ENCODE results near the gene PLEKHB2. TPM values are rescaled to one million over a fixed set of nuclear protein-coding genes. Genes with fewer than 3 reads are reported as not detected.

The PLEKHB2 gene
- total RNA-seq, 1 experiment from 2014 or later, result 65.6 TPM

DNA sequence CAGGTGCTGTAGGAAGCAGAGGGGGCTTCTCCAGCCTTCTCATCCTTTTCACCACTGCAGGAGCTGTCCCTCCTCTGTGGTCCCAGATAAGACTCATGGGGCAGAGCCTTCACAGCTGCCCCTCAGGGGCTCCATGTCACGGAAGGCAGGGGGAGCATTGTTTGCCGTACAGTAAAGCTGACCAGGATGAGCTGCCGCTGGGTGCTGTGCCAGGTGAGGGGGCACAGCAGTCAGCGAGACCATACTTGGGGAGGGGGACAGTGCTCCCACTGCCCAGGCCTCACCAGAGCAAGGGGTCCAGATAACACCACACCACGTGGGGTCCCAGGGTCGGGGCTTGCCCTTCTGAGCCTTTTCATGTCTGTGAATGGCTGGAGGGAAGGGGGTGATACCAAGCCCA lies 46.3 kb downstream of the PLEKHB2 start:
- H3K27ac Mint-ChIP-seq, result no peak overlapping the region
- POLR2A ChIA-PET, result no interaction called here
- H3K9me3 Mint-ChIP-seq, result no peaks in the 10 kb centered on the region

DNA sequence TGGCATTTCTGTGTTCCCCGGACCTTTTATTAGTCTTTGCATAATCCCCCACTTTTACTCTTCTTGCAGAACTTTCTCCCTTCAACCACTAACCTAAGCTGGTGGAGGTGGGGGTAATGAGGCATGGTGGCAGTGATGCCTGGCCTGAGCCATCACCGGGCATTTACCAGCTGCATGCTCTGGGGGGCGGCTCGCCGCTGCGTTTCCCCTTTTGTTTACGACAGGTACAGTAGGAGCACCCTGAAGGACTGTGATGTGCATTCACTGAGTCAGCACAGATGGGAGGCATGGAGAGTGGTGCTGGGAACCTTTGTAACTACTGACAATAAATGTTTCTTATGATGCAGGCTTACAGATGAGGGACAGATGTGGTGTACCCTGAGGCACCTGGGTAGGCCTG lies 46.9 kb downstream of the PLEKHB2 start:
- Mint-ChIP-seq H3K4me3 (no peak overlapping the region), H3K4me1 (peaks cover 7% of the 10 kb centered on the region), H3K27ac (peak overlapping the region; percentile 57; the same call in 1 of the 2 replicates), H3K9me3 (no peaks in the 10 kb centered on the region), H3K36me3 (peaks cover 19% of the 10 kb centered on the region), H3K27me3 (ENCODE audit: low read depth) (no peaks in the 10 kb centered on the region)
- TF ChIP-seq ZNF423 (CRISPR knock-in tag; IDR thresholded peaks at IDR 0.05), result no peak
- TF ChIP-seq ZNF121 (CRISPR knock-in tag; IDR thresholded peaks at IDR 0.05), result no peak
- TF ChIP-seq, protein P1, sequence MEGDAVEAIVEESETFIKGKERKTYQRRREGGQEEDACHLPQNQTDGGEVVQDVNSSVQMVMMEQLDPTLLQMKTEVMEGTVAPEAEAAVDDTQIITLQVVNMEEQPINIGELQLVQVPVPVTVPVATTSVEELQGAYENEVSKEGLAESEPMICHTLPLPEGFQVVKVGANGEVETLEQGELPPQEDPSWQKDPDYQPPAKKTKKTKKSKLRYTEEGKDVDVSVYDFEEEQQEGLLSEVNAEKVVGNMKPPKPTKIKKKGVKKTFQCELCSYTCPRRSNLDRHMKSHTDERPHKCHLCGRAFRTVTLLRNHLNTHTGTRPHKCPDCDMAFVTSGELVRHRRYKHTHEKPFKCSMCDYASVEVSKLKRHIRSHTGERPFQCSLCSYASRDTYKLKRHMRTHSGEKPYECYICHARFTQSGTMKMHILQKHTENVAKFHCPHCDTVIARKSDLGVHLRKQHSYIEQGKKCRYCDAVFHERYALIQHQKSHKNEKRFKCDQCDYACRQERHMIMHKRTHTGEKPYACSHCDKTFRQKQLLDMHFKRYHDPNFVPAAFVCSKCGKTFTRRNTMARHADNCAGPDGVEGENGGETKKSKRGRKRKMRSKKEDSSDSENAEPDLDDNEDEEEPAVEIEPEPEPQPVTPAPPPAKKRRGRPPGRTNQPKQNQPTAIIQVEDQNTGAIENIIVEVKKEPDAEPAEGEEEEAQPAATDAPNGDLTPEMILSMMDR (IDR thresholded peaks at IDR 0.05), result 0 out of 2 replicates have a peak, but pooled peaks have one; percentile 15
- TF ChIP-seq, protein P2, sequence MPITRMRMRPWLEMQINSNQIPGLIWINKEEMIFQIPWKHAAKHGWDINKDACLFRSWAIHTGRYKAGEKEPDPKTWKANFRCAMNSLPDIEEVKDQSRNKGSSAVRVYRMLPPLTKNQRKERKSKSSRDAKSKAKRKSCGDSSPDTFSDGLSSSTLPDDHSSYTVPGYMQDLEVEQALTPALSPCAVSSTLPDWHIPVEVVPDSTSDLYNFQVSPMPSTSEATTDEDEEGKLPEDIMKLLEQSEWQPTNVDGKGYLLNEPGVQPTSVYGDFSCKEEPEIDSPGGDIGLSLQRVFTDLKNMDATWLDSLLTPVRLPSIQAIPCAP (CRISPR knock-in tag; IDR thresholded peaks at IDR 0.05), result no peak
- POLR2A ChIA-PET, result no interaction called here
- CTCF ChIA-PET, result interaction anchor here (0.6 to 3.4 kb wide), 7 partner anchors 47 to 521 kb away, joined by 3 to 27 read pairs (median 5); partner anchors contain the start of gene PLEKHB2
- ATAC-seq (peak; percentile 42), DNase-seq (ENCODE audit: low spot score) (no peak)

More for the DNA sequence above, 46.3 kb downstream of the PLEKHB2 start:
- no peak for DNase-seq (ENCODE audit: low spot score)
- ATAC-seq, result no peak
- CTCF ChIA-PET, result interaction anchor here (0.6 to 3.4 kb wide), 4 partner anchors 47 to 243 kb away, joined by 3 to 21 read pairs (median 4); partner anchors contain the start of gene PLEKHB2
- H3K27me3 Mint-ChIP-seq (ENCODE audit: low read depth), result no peaks in the 10 kb centered on the region
- H3K4me1 Mint-ChIP-seq, result peaks cover 7% of the 10 kb centered on the region
- H3K4me3 Mint-ChIP-seq, result no peak overlapping the region
- peaks cover 21% of the 10 kb centered on the region for H3K36me3 Mint-ChIP-seq
- TF ChIP-seq FOXK1 (CRISPR knock-in tag; IDR thresholded peaks at IDR 0.05) (no peak), ZBTB21 (CRISPR knock-in tag; IDR thresholded peaks at IDR 0.05; ENCODE audit: borderline replicate concordance) (no peak)
- TF ChIP-seq, protein P3, sequence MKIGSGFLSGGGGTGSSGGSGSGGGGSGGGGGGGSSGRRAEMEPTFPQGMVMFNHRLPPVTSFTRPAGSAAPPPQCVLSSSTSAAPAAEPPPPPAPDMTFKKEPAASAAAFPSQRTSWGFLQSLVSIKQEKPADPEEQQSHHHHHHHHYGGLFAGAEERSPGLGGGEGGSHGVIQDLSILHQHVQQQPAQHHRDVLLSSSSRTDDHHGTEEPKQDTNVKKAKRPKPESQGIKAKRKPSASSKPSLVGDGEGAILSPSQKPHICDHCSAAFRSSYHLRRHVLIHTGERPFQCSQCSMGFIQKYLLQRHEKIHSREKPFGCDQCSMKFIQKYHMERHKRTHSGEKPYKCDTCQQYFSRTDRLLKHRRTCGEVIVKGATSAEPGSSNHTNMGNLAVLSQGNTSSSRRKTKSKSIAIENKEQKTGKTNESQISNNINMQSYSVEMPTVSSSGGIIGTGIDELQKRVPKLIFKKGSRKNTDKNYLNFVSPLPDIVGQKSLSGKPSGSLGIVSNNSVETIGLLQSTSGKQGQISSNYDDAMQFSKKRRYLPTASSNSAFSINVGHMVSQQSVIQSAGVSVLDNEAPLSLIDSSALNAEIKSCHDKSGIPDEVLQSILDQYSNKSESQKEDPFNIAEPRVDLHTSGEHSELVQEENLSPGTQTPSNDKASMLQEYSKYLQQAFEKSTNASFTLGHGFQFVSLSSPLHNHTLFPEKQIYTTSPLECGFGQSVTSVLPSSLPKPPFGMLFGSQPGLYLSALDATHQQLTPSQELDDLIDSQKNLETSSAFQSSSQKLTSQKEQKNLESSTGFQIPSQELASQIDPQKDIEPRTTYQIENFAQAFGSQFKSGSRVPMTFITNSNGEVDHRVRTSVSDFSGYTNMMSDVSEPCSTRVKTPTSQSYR (CRISPR knock-in tag; IDR thresholded peaks at IDR 0.05), result no peak
- TF ChIP-seq, protein P4, sequence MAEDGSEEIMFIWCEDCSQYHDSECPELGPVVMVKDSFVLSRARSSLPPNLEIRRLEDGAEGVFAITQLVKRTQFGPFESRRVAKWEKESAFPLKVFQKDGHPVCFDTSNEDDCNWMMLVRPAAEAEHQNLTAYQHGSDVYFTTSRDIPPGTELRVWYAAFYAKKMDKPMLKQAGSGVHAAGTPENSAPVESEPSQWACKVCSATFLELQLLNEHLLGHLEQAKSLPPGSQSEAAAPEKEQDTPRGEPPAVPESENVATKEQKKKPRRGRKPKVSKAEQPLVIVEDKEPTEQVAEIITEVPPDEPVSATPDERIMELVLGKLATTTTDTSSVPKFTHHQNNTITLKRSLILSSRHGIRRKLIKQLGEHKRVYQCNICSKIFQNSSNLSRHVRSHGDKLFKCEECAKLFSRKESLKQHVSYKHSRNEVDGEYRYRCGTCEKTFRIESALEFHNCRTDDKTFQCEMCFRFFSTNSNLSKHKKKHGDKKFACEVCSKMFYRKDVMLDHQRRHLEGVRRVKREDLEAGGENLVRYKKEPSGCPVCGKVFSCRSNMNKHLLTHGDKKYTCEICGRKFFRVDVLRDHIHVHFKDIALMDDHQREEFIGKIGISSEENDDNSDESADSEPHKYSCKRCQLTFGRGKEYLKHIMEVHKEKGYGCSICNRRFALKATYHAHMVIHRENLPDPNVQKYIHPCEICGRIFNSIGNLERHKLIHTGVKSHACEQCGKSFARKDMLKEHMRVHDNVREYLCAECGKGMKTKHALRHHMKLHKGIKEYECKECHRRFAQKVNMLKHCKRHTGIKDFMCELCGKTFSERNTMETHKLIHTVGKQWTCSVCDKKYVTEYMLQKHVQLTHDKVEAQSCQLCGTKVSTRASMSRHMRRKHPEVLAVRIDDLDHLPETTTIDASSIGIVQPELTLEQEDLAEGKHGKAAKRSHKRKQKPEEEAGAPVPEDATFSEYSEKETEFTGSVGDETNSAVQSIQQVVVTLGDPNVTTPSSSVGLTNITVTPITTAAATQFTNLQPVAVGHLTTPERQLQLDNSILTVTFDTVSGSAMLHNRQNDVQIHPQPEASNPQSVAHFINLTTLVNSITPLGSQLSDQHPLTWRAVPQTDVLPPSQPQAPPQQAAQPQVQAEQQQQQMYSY (CRISPR knock-in tag; IDR thresholded peaks at IDR 0.05), result no peak

DNA sequence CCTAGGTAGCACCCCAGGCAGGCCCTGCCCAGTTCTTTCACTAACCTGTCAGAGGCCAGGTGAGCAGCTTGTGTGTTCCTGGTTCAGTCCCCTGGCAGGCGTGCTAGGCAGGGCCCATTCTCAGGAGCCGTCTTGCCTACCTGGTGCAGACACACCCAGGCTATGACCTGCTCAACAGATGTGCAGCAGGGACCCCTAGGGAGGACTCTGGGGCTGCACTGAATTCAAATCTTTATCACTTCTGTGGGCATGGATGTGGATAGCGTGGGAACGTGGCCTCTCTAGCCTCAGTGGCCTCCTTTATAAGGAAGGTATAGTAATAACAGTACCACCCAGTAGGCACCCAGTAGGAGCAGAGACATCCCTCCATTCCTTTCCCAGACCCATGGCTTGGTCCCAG lies 48.4 kb downstream of the PLEKHB2 start:
- Mint-ChIP-seq H3K36me3 (peaks cover 15% of the 10 kb centered on the region), H3K9me3 (no peaks in the 10 kb centered on the region), H3K27ac (no peak overlapping the region)
- TF ChIP-seq FOXJ3 (CRISPR knock-in tag; IDR thresholded peaks at IDR 0.05; ENCODE audit: borderline replicate concordance), result no peak
- TF ChIP-seq TEAD1 (CRISPR knock-in tag; IDR thresholded peaks at IDR 0.05), result no peak
- TF ChIP-seq GRHL2 (CRISPR knock-in tag; IDR thresholded peaks at IDR 0.05; ENCODE audit: insufficient replicate concordance, severe bottlenecking), result no peak
- TF ChIP-seq, protein P2 (CRISPR knock-in tag; IDR thresholded peaks at IDR 0.05), result no peak
- TF ChIP-seq CREM (CRISPR knock-in tag; IDR thresholded peaks at IDR 0.05), result no peak
- TF ChIP-seq KAT7 (CRISPR knock-in tag; IDR thresholded peaks at IDR 0.05; ENCODE audit: borderline replicate concordance), result no peak
- no peak for TF ChIP-seq SMAD3 (CRISPR knock-in tag; IDR thresholded peaks at IDR 0.05; ENCODE audit: borderline replicate concordance)
- TF ChIP-seq JAZF1 (CRISPR knock-in tag; IDR thresholded peaks at IDR 0.05), result no peak
- TF ChIP-seq SOX15 (CRISPR knock-in tag; IDR thresholded peaks at IDR 0.05), result no peak
- TF ChIP-seq, protein P4 (CRISPR knock-in tag; IDR thresholded peaks at IDR 0.05), result no peak
- TF ChIP-seq TCF7 (CRISPR knock-in tag; IDR thresholded peaks at IDR 0.05; ENCODE audit: low read depth), result no peak

More for the DNA sequence above, 48.4 kb downstream of the PLEKHB2 start:
- Mint-ChIP-seq H3K4me1 (peaks cover 11% of the 10 kb centered on the region), H3K27me3 (ENCODE audit: low read depth) (no peaks in the 10 kb centered on the region; the same call in 1 of the 2 replicates), H3K4me3 (no peak overlapping the region)
- POLR2A ChIA-PET, result interaction anchor here (1.4 kb wide), 1 partner anchor 182 kb away, joined by 3 read pairs; no protein-coding TSS in a partner anchor
- DNase-seq (ENCODE audit: low spot score), result no peak
- CTCF ChIA-PET, result interaction anchor here (0.6 to 3.4 kb wide), 18 partner anchors 16 to 649 kb away, joined by 3 to 27 read pairs (median 5); no protein-coding TSS in a partner anchor
- peak; percentile 3; the same call in 1 of the 2 replicates for ATAC-seq
